Measurements from ENCODE around the gene ITK.

DNA sequence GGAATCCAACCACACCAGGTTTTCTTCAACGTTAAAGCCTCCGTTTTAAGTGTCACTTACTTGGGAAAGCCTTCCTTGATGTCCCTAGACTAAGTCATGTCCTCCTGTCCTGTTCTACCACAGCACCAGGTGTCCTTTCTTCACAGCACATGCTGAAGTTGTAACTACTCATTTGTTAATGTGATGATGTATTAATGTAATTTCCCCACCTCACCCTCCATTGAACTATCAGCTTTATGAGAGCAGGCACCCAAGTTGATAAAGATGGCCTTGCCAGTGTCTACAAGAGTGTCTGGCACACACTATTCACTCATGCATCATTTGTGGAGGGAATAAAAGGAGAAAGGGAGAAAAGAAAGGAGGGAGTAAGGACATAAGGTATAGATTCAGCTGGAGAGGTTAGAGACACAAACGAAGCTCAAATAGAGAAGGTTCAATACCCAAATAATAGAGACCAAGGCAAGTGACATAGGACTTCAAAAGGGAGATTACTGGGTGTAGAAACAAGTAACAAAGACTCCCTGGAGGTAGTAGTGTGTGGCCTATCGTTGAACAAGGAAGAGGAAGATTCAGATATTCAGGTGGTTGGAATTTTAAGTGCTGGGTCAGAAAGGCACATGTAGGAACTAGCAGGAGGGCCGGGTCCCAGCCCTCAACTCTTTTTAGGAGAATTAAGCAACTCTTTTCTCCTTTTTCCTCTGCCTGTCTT is 6.6 kb downstream of the ITK start:
- TF ChIP-seq JUND (IDR thresholded peaks at IDR 0.05) = no peak
- TF ChIP-seq, protein P1, sequence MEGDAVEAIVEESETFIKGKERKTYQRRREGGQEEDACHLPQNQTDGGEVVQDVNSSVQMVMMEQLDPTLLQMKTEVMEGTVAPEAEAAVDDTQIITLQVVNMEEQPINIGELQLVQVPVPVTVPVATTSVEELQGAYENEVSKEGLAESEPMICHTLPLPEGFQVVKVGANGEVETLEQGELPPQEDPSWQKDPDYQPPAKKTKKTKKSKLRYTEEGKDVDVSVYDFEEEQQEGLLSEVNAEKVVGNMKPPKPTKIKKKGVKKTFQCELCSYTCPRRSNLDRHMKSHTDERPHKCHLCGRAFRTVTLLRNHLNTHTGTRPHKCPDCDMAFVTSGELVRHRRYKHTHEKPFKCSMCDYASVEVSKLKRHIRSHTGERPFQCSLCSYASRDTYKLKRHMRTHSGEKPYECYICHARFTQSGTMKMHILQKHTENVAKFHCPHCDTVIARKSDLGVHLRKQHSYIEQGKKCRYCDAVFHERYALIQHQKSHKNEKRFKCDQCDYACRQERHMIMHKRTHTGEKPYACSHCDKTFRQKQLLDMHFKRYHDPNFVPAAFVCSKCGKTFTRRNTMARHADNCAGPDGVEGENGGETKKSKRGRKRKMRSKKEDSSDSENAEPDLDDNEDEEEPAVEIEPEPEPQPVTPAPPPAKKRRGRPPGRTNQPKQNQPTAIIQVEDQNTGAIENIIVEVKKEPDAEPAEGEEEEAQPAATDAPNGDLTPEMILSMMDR (IDR thresholded peaks at IDR 0.05; ENCODE audit: low read depth, low read length, missing input control) = no peak
- TF ChIP-seq, protein P2, sequence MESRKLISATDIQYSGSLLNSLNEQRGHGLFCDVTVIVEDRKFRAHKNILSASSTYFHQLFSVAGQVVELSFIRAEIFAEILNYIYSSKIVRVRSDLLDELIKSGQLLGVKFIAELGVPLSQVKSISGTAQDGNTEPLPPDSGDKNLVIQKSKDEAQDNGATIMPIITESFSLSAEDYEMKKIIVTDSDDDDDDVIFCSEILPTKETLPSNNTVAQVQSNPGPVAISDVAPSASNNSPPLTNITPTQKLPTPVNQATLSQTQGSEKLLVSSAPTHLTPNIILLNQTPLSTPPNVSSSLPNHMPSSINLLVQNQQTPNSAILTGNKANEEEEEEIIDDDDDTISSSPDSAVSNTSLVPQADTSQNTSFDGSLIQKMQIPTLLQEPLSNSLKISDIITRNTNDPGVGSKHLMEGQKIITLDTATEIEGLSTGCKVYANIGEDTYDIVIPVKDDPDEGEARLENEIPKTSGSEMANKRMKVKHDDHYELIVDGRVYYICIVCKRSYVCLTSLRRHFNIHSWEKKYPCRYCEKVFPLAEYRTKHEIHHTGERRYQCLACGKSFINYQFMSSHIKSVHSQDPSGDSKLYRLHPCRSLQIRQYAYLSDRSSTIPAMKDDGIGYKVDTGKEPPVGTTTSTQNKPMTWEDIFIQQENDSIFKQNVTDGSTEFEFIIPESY (IDR thresholded peaks at IDR 0.05) = no peak
- TF ChIP-seq YY1 (IDR thresholded peaks at IDR 0.05) = no peak
- no peak for TF ChIP-seq SP1 (IDR thresholded peaks at IDR 0.05)
- TF ChIP-seq GABPA (IDR thresholded peaks at IDR 0.05 in 1 of 2, conservative IDR thresholded peaks at IDR 0.05 in 1 of 2) = no peak
- no peak for TF ChIP-seq MAX (IDR thresholded peaks at IDR 0.05)
- TF ChIP-seq, protein P3, sequence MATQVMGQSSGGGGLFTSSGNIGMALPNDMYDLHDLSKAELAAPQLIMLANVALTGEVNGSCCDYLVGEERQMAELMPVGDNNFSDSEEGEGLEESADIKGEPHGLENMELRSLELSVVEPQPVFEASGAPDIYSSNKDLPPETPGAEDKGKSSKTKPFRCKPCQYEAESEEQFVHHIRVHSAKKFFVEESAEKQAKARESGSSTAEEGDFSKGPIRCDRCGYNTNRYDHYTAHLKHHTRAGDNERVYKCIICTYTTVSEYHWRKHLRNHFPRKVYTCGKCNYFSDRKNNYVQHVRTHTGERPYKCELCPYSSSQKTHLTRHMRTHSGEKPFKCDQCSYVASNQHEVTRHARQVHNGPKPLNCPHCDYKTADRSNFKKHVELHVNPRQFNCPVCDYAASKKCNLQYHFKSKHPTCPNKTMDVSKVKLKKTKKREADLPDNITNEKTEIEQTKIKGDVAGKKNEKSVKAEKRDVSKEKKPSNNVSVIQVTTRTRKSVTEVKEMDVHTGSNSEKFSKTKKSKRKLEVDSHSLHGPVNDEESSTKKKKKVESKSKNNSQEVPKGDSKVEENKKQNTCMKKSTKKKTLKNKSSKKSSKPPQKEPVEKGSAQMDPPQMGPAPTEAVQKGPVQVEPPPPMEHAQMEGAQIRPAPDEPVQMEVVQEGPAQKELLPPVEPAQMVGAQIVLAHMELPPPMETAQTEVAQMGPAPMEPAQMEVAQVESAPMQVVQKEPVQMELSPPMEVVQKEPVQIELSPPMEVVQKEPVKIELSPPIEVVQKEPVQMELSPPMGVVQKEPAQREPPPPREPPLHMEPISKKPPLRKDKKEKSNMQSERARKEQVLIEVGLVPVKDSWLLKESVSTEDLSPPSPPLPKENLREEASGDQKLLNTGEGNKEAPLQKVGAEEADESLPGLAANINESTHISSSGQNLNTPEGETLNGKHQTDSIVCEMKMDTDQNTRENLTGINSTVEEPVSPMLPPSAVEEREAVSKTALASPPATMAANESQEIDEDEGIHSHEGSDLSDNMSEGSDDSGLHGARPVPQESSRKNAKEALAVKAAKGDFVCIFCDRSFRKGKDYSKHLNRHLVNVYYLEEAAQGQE (IDR thresholded peaks at IDR 0.05) = no peak
- TF ChIP-seq FOXA2 (IDR thresholded peaks at IDR 0.05) = no peak
- TF ChIP-seq, protein P4, sequence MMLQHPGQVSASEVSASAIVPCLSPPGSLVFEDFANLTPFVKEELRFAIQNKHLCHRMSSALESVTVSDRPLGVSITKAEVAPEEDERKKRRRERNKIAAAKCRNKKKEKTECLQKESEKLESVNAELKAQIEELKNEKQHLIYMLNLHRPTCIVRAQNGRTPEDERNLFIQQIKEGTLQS (IDR thresholded peaks at IDR 0.05) = no peak
- no peak for TF ChIP-seq TAF1 (conservative IDR thresholded peaks at IDR 0.05)
- no peak for TF ChIP-seq EGR1 (IDR thresholded peaks at IDR 0.05; ENCODE audit: low read depth in 2 of 2)
- TF ChIP-seq RXRA (IDR thresholded peaks at IDR 0.05) = no peak
- no peak for TF ChIP-seq RAD21 (IDR thresholded peaks at IDR 0.05)
